Inferior parietal cortex (tissue), 1 donor: ENCODE data around the gene DLK2.
"Not testable (repeated sequence)": the region's sequence is repeated elsewhere in the genome, so short reads cannot be mapped to it uniquely, and the experiment has no call there.

ENCODE experiments used
- DNase-seq: peaks from one replicate; pipeline ENCODE4 v3.0.0-alpha.2; 2016; ENCODE audit errors: extremely low spot score

The DLK2 gene

DNA sequence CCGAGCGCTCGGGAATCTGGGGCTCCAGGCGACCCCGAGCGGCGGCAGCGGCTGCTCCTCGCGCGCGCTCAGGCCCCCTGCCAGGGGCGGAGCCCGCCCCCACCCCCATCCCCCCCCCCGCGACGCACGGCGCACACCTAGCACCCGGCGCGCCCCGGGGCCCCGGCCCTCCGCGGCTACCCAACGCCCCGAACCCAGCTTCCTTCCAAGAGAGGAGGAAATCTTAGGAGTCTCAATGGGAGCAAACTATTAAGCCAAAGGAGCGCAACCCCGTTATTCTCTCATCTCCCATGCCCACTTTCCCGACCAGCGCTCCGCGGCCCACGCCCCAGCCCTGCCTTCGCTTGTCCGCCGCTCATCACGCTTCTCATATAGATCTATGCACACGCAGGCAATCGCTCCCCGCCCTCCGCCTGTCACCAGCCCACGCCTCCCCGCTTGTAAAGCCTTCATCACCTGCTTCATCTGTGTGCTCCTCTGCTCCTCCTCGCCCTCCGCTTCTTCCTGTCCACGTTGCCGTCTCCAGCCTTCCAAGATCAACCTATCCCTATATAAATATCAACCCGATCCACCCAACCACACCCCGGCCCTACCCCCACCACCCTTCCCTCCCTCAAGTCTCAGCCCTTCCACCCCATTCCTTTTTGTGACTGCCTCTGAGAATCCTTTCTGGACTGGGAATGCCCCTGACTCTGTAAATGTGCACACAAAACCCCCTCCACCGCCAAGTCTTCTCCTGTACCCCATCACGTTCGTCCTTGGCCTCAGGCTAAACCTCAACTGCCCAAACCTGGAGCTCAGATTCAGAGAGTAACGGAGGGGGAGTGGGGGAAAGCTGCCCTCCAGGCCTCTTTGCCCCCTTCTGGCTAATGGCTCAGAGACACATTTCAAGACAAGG, at the start of gene DLK2:
Gene DLK2, minus strand, starts transcription at position 18 of the 898 bp plus-strand sequence. CDS start 723 bp downstream, outside the sequence.
- DNase-seq, result peak; percentile 11

- DNase-seq, result no peak
Measured at GRCh38 chr6:43503443-43503842, 48.1 kb upstream of the DLK2 start.

GRCh38 chr6:43502666-43503065, 47.3 kb upstream of the DLK2 start:
- DNase-seq, result no peak

DNA sequence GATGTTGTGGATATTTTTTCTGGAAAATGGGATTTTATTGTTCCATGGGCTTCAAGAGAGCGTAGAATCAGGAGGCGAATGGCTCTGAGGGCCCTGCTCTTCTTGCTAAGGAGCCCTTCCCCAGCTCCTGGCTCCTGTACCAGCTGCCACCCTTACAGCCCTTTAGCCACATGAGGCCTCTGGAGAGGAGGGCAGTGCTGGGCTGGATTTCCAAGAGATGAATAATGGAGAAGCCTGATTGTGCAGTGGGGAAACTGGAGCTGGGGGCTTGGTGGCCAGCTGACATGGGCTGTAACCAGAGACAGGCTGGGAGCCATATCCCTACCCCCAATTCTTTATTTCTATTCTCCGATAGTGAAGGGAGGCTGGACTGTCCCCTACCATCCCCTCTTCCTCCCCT, 45.6 kb upstream of the DLK2 start:
- DNase-seq, result no peak

DNA sequence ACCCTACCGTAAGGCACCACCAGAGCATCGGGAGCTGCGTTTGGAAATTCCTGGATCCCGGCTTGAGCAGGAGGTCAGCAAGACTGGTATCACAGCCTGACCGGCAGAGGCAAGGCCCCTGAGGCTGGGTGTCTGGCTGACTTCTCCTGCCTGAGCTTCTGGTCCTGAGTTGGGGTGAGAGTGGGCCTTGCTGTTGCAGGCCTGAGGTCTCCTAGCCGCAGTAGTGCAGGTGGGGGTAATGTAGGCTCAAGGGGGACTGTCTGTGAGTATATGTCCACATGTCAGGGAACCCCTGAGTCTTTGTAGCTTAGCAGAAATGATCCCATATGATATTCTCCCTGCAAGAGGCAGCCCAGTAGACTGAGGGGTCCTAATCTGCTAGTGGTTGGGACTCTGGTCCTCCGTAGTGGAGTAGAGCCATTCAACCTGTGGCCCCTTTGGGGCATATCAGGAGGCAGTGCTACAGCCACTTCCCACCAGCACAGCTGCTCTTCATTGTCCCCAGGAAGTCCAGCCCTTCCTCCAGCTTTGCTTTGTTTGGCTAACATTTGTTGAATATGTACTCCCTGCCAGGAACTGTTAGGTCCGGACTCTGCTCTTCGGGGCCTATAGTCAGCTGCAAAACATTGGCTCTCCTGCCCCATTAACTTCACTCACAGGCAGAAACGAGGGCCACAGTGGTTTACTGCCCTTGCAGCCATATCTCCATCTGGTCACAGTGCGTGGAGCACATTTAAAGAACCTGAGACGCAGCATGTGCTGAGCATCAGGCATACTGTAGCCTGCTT, 43.9 kb upstream of the DLK2 start:
- no peak for DNase-seq

- DNase-seq, result not testable (repeated sequence)
Measured at GRCh38 chr6:43498291-43498690, 42.9 kb upstream of the DLK2 start.

GRCh38 chr6:43497689-43498088, 42.3 kb upstream of the DLK2 start:
- DNase-seq, result no peak

DNA sequence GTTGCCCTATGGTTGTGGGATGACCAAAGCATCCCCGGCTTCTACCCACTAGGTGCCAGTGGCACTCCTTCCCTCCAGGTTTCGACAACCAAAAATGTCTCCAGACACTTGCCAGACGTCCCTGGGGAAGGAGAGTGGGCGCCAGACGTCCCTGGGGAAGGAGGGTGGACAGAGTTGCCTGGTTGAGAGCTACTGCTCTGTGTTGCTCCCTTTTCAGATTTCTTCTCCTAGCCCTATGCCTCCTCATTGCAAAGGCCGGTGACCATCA, 41.7 kb upstream of the DLK2 start:
- no peak for DNase-seq

- no peak for DNase-seq
Measured at GRCh38 chr6:43496370-43497128, 41.2 kb upstream of the DLK2 start.

DNA sequence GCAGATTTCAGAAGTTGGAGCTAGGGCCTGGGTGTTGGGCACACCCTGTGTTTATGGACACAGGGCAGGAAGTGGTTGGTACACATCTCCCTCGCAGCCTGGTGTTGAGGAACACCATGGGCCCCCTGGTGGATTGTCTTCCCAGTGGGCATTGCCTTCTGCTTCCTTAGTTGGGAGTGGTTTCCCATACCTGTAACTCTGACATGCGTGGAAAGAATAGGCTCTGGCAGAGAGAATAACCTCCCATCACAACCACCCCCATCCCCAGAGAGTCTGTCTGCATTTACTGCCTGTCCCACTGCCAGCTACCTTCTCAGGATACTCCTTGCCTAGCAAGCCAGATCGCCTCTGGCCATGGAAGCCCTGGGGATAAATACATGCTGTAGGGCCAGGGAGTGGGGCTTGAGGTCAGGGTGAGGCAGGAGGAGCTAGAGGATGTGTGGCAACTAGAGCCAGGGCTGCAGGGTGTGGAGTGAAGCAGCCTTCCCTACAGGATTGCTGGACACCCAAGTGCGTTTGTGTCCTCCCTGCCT, 40.1 kb upstream of the DLK2 start:
- no peak for DNase-seq

GRCh38 chr6:43494766-43495165, 39.4 kb upstream of the DLK2 start:
- DNase-seq, result no peak

- DNase-seq, result no peak
Measured at GRCh38 chr6:43494321-43494720, 39.0 kb upstream of the DLK2 start.

DNA sequence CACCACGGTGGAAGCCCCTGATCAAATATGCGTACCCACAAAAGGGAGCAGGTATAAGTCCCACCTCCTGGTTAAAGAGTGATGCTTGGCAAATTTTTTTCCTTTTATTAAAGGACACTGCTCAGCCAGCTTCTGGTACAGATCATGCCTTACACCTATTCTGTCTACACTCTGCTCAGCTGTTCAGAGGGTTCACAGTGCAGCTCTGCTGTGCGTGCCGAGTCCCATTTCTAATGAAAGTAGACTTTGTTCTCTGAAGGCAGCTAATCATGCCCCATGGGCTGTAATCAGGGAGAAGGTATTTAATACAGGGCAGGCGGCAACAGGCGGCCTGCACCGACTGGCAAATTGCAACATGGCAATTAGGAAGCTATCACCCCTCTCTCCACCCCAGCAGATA, 38.5 kb upstream of the DLK2 start:
- DNase-seq, result no peak

DNA sequence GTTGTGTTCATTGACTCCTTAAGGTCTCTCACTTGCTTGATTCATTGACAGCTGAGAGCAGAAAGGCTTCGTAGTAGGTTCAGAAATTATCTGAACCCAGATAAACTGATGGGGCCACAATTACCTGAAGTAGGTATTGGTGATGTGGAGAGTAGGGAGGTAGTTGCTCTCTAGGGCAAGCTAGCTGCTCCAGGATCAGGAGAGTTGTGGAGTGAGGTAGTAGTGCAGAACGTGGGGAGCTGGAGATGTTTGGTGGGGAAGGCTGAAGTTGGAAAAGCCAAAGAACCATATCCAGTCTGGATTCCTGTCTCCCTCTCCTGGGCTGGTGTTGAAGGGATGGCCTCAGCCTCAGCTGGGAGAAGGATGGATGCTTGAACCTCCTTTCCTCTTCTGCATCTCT, 37.9 kb upstream of the DLK2 start:
- no peak for DNase-seq

GRCh38 chr6:43492673-43493072, 37.3 kb upstream of the DLK2 start:
- no peak for DNase-seq

- DNase-seq, result peak; percentile 73
Measured at GRCh38 chr6:43491750-43492661, 36.7 kb upstream of the DLK2 start.

DNA sequence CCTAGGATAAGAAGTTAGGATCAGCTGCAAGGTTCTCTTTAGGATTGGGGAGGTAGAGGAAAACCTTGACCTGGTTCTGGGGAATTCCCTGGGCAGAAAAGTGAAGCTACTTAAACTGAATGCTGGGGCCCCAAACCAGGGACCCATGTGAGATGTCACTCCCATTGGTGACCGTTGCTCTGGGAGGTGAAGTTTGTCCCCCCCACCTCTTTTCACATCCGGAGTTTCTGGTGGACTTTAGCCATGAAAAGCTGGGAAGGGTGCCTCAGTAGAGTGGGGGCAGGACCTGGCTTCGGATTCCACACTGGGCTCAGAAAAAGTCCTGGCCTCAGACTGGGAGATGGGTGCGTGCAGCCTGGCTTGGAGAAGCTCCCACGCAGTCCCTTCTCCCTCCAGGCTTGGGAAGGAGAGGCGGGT, 35.2 kb upstream of the DLK2 start:
- DNase-seq, result no peak

DNA sequence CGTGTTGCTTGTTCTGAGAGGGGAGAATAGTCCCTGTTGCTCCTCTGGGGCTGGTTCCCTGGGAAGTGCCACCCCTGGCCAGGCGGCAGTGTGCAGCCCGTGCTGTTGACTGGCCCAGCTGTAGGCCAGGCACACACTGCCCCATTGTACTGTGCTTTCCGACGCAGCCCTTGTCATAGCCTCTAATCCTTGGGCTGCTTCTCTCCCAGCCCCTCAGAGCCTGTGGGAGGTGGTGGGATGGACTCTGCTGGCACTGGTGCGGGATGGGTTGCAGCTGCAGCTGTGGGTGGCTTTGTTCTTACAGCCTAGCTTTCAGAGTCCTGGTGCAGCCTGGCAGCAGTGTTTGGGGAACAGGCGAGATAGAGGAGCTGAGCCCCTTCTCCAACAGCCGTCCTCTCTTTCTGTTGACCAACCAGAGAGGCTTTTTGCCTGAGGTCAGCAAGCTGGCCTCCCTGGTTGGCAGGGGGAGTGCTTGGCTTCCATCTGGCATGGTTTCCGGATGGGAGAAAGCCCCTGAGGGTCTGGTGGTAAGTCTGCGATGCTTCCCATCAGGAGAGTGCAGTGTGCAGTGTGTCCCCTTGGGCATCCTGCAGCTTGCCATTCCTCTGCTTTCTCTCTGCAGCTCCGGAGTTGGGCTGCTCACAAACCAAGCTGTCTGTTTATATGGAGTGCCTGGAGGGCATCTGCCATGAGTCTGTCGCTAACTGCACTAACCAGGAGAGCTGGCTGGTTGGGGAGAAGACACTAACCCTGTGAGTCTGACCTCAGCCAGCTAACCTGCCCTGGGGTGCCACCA, 34.1 kb upstream of the DLK2 start:
- DNase-seq, result peak; percentile 88

- DNase-seq, result no peak
Measured at GRCh38 chr6:43488667-43489276, 33.4 kb upstream of the DLK2 start.
